Measurements from ENCODE around the gene ITIH4. TPM values are rescaled to one million over a fixed set of nuclear protein-coding genes. Genes with fewer than 3 reads are reported as not detected.

The ITIH4 gene
- total RNA-seq, 1 experiment from 2014 or later = 1.5 TPM

- in situ Hi-C loops (cut with HindIII; ENCODE audit: low pct_unique_long_range_greater_than_20kb, low sequenced_read_pairs) = no loop called here
- BruUV-seq (replicated peaks) = no TSS peak
Observed at GRCh38 chr3:52810923-52811322, 19.5 kb downstream of the ITIH4 start.

GRCh38 chr3:52809662-52810377 is 20.7 kb downstream of the ITIH4 start:
- Histone ChIP-seq H3K9me3 (ENCODE audit: control insufficient read depth, insufficient read depth, low read depth, low read length) (no peaks in the 10 kb centered on the region), H3K4me3 (ENCODE audit: low read depth in 2 of 2, low read length in 2 of 2) (no peak overlapping the region), H3K27me3 (ENCODE audit: control insufficient read depth, insufficient read depth, low read length) (no peaks in the 10 kb centered on the region), H3K36me3 (ENCODE audit: control insufficient read depth, insufficient read depth, low read length) (no peaks in the 10 kb centered on the region), H3K27ac (ENCODE audit: low read length) (no peak overlapping the region), H3K4me1 (ENCODE audit: control insufficient read depth, insufficient read depth, low read length) (no peaks in the 10 kb centered on the region)
- in situ Hi-C loops (cut with HindIII; ENCODE audit: low pct_unique_long_range_greater_than_20kb, low sequenced_read_pairs) = no loop called here
- no TSS peak for BruUV-seq (replicated peaks)
- DNase-seq (ENCODE audit: low read depth, low spot score) = no peak
- TF ChIP-seq TCF7L2 (IDR thresholded peaks at IDR 0.05; ENCODE audit: low read depth, low read length) = no peak
- no peak for TF ChIP-seq REST (IDR thresholded peaks at IDR 0.05; ENCODE audit: insufficient read depth in 1 of 2, low read depth in 2 of 2, low read length in 1 of 2)
- no peak for TF ChIP-seq POLR2AphosphoS5 (IDR thresholded peaks at IDR 0.05; ENCODE audit: low read depth, low read length)
- TF ChIP-seq CTCF (IDR thresholded peaks at IDR 0.05) = no peak
- no peak for TF ChIP-seq SIN3A (IDR thresholded peaks at IDR 0.05; ENCODE audit: borderline replicate concordance, insufficient read depth, low read depth, low read length)
- ChIA-PET POLR2A (no interaction called here), CTCF (interaction anchor here (0.5 kb wide), 1 partner anchor 10 kb away, joined by 3 read pairs; no protein-coding TSS in a partner anchor)
- ATAC-seq = no peak
- intact Hi-C loops (cut with micrococcal nuclease; ENCODE audit: unreplicated experiment) = no loop called here

More at GRCh38 chr3:52810923-52811322, 19.5 kb downstream of the ITIH4 start:
- Histone ChIP-seq H3K36me3 (ENCODE audit: control insufficient read depth, insufficient read depth, low read length) (no peaks in the 10 kb centered on the region), H3K27me3 (ENCODE audit: control insufficient read depth, insufficient read depth, low read length) (no peaks in the 10 kb centered on the region), H3K4me3 (ENCODE audit: low read depth in 2 of 2, low read length in 2 of 2) (no peak overlapping the region), H3K9me3 (ENCODE audit: control insufficient read depth, insufficient read depth, low read depth, low read length) (no peaks in the 10 kb centered on the region), H3K4me1 (ENCODE audit: control insufficient read depth, insufficient read depth, low read length) (no peaks in the 10 kb centered on the region), H3K27ac (ENCODE audit: low read length) (no peak overlapping the region)
- intact Hi-C loops (cut with micrococcal nuclease; ENCODE audit: unreplicated experiment) = no loop called here
- POLR2A ChIA-PET = no interaction called here
- ATAC-seq = no peak
- CTCF ChIA-PET = no interaction called here
- no peak for DNase-seq (ENCODE audit: low read depth, low spot score)
- TF ChIP-seq SIN3A (IDR thresholded peaks at IDR 0.05; ENCODE audit: borderline replicate concordance, insufficient read depth, low read depth, low read length) = no peak
- no peak for TF ChIP-seq REST (IDR thresholded peaks at IDR 0.05; ENCODE audit: insufficient read depth in 1 of 2, low read depth in 2 of 2, low read length in 1 of 2)
- no peak for TF ChIP-seq POLR2AphosphoS5 (IDR thresholded peaks at IDR 0.05; ENCODE audit: low read depth, low read length)
- TF ChIP-seq TCF7L2 (IDR thresholded peaks at IDR 0.05; ENCODE audit: low read depth, low read length) = no peak
- TF ChIP-seq CTCF (IDR thresholded peaks at IDR 0.05) = no peak
